GM19193 (cell line): ENCODE measurements around the gene BRICD5.

Experiments
- POLR2A ChIP-seq: IDR thresholded peaks from 4 replicates; pipeline ENCODE4 v1.6.1; 2011; ENCODE audit not compliant: insufficient read depth, insufficient read length; ENCODE audit errors: extremely low read depth

BRICD5 gene

DNA sequence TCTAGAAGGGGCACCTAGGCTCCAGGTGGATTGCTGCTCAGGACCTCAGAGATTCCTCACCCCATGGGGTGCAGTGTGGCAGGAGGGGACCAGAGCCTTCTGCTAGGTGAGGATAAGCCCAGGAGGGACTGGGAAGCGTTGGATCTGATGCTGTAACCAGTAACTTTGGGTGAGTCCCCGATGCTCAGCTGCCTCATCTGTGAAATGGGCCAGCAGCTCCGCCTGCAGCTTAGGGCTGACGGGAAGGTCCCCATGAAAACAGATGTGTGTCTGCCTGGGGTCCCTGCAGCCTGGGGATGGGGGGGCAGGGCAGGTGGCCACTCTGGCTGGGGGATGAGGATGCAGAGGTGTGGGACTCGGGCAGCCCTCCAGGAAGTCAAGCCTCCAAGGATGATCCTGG lies 11.6 kb downstream of the BRICD5 start:
- TF ChIP-seq POLR2A = no peak

DNA sequence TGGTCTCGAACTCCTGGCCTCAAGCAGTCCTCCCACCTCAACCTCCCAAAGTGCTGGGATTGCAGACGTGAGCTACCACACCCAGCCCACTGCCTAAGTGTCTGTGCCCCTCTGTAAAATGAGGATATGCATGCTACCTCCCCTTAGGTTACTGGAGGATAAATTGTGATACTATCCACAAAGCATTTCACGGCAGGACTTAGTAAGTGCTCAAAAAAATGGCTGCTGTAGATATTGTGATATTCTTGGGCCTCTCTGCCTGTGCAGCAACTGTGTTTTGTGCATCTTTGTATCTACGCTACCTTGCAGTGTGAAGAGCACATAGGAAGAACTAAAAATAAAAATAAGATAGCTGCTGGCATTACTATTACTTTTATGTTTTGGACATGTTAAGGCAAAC lies 12.4 kb downstream of the BRICD5 start:
- no peak for TF ChIP-seq POLR2A

DNA sequence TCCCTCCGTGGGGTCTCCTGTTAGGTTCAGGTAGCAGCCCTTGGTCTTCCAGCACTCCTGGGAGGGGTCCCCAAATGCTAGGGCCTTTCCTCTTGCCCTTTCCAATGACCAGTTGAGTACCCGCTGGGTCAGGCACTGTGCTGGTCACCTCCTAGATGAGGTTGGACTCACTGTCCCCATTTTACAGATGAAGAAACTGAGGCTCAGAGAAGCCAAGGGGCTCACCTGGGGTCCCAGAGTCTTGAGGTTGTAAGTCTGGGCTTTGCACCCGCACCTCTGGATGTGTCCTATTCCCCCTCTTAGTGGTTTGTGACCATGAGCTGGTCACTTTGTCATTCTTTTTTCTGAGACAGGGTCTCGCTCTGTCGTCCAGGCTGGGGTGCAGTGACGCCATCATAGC lies 12.9 kb downstream of the BRICD5 start:
- TF ChIP-seq POLR2A = no peak

DNA sequence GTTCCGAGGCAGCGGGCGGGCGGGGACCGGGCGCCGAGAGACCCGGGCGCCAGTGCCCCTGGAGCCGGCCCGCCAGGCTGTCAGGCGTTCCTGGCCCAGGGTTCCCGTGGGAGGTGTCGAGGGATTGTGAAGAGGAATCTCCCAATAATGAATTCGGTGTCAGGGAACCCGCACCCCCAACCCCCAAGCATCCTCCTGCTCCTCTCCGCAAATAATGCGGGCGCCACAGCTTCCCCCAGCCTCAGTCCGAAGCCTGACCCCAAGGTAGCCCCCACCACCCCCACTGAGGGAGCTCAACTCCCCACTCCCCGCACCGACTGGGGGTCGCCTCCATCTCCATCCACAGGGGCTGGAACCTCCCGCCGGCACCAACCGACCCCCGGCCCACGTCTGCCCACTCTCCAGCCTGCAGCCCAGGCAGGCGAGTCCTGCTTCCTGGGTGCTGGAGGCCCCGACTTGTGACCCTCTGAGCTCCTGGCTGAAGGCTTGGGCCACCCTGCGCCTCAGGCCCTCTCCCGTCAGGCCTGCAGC lies 13.6 kb downstream of the BRICD5 start:
- no peak for TF ChIP-seq POLR2A

DNA sequence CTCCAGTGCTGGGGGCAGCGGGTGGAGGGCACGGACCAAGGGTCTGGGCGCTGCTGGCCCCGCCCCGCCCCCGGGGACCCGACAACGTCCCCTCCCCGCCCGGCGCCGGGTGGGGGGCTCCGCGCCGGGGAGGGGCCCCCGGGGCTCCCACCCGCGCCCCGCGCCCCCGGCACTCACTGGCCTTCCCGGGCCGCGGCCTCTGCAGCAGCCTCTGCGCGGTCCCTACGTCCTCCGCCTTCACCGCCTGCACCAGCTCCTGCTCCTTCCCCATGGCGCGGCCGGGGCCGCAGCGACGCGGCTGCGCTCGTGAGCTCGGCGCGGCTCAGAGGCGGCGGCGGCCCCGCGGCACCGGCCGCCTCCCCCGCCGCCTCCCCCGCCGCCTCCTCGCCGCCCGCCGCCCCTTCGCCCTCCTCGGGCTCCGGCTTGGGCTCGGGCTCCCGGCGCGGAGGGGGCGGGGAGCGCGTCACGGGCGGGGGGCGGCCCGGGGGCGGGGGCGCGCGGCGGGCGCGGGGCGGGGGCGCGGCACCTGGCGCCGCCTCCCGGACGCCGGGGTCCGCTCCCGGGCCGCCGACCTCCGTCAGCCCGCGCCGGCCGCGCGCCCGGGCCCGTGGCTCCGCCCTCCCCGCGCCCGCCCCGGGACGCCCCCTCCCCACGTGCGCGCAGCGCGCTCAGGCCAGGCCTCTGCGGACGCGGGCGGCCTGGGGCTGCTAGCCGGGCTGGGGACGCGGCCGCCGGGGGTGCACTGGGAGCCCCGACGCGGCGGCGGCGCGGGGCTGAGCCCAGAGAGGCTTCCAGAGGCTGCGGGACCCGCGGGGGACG lies 14.3 kb downstream of the BRICD5 start, which contains the start of gene CASKIN1:
TSS of gene CASKIN1 (minus strand) at position 444 of the 819 bp plus-strand sequence. CDS start at position 271, 173 bp downstream.
- no peak for TF ChIP-seq POLR2A

DNA sequence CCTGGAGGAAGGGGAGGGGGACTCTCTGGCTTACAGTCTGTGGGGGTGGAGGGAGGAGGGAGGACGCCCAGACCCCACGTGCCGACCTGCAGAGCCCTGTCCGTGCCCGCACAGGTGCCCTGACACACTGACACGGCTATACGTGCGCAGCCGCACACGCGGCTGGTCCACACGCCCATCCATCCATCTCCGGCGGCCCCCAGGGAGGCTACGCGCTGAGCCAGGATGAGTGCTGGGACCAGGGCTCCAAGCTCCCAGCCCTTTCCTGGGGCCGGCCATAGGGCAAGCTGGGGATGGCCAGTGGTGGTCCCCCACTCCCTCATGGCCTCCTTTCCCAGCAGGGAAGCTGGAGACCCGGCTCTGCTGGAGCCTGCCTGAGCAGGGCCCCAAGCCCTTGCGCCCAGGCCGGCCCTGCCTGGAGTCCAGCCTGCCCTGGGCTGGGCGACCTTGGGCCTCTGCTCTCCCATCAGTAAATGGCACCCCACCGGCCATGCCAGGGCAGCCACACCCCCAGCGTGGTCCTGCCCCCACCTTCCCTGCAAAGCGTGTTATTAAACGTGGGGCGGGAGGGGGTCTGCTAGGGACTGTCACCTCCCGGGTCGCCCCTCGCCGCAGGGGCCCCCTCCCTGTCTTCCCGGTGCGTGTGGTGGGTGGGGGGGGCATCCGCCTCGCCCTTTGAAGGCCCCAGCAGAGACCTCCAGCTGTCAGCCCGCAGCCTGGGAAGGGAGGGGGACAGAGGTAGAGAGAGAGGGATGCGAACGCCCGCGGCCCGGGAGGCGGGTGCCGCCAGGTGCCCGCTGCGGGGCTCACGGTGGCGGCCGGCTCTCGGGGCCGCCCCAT lies 15.1 kb downstream of the BRICD5 start:
- no peak for TF ChIP-seq POLR2A

DNA sequence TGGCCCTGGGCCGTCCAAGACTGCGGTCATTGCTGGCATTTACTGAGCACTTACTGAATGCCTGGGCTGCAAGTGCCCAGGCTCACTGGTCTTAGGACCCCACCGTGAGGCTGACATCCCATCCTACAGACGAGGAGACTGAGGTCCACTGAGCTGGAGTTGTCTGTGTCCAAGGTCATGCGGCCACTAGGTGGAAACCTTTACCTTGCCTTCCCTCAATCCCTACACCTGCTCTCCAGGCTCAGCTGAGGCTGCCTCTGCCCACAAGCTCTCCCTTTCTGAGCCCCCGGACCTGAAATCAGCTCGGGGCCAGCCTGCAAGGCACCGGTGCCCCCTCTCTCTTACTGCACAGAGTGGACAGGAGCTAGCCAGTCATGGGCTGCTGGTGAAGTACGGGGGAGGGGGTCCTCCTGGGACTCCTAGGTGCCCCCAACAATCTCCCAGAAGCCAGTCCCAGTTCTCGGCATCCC lies 15.8 kb downstream of the BRICD5 start:
- TF ChIP-seq POLR2A = no peak

DNA sequence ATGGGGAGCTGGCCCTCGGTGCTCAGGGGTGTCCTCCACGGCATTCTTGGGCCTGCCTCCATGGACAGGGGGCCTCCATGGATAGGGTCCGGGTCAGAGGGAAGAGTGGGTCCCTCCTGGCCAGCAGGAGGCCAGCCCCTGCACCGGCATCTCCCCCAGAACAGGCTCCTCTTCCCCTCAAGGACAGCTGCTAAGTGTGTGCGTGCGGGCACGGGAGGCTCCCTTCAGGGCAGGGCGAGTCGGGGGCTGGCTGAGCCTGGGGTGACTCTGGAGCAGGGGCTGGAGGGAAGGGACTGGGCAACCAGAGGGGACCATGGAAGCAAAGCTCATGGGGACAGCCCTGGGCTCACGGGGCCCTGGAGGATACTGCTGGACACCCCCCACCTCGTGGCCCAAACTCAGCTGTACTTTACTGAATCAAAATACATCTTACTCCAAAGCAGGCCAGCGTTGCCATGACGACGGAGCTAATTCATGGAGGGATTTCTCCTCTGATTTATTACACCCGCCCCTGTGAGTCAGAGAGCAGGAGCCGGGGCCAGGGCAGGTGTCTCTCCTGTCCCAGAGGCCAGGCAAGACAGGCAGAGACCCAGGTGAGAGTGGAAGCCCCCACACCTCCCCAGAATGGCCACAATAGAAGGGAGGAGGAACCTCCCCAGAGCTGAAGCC lies 16.4 kb downstream of the BRICD5 start:
- no peak for TF ChIP-seq POLR2A

DNA sequence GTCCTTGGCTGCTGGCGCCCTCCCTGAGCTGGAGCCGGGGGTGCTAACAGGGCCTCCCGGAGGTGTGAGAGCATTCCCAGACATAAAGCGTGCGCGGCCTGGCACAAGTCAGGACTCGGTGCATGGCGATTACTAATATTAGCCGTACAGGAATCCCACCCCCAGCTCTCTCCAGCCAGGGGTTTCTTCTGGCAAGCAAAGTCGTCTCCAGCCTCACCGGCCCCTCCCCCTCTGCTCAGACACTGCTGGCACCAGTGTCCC lies 19.3 kb downstream of the BRICD5 start:
- TF ChIP-seq POLR2A = no peak

DNA sequence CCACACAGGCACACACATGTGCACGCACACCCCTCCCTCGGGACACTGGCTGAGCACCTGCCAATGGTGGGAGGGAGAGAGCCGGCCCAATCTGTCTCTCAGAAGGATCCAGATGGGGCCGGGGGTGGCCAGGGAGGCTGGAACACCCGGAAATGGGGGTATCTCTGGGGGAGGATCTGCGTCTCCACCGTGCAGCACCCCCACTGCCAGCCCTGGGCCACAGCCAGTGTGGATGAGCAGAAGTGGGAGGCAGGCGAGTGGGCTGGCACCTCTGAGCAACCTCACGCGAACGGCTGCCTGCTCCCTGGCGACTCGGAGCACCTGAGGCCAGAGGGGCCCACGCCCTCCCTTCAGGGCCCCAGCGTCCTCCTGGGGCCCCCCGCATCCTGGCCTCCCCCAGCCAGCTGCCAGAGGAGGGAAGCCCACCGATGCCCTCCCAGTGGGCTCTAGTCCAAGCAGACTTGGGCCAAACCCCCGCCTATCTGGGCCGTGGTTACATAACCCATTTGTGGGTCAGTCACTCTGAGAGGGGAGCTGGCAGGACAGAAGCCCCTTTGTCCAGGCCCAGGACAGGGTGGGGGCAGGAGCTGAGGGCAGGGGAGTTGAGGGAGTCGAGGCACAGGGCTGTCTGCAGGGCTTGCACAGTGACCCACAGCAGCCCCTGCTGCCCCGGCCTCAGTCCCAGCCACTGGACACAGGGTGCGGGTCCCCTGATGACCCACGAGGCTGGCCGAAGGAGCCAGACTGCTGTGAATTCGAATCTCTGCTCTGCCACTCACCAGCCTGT lies 19.8 kb downstream of the BRICD5 start:
- no peak for TF ChIP-seq POLR2A

DNA sequence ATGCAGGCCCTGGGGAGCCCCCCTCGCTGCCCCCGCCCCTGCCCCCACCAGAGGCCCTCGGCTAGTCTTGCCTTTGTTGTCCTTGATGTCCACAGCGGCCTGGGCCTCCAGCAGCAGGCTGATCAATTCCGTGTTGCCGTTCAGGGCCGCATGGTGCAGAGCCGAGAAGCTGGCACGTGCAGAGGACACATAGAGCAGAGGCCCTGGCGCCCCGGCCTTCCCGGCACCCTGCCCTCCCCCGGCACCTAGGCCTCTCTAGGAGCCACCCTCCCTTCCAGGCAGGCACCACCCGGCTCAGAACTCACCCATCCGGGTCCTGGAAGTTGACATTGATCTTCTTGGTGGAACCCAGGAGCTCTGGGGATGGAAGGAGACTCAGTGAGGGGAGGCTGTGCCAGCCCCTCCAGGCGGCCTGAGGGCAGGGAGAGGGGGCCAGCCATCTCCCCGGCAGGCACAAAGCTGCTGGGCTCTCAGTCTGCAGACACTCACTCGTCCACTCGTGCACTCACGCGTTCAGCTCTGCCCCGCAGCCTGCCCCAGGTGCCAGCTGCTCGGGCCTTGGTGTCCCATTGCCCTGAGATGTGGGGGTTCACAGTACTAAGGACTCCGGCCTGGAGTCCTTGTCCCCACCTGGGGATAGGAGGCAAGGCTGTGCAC lies 20.5 kb downstream of the BRICD5 start:
- TF ChIP-seq POLR2A = no peak

DNA sequence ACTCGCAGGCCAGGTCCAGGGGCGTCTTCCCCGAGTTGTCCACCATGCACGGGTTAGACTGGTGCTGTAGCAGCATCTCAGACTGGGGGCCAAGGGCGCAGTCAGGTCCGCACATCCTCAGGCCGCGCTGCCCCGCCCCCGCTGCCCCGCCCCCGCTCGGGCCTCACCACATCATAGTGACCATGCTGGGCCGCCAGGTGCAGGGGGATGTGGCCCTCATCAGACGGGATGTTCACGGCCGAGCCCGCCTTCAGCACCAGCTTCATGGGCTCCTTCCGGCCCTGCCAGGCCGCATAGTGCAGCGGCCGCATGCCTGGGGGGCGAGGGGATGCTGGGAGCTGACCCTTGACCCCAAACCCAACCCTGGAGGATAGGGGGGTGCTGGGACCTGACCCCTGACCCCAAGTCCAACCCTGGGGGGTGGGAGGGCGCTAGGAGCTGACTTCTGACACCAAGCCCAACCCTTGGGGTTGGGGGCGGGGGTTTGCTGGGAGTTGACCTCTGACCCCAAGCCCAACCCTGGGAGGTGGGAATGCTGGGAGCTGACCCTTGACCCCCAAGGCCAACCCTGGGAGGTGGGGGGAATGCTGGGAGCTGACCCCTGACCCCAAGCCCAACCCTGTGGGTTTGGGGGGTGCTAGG lies 21.3 kb downstream of the BRICD5 start:
- no peak for TF ChIP-seq POLR2A

DNA sequence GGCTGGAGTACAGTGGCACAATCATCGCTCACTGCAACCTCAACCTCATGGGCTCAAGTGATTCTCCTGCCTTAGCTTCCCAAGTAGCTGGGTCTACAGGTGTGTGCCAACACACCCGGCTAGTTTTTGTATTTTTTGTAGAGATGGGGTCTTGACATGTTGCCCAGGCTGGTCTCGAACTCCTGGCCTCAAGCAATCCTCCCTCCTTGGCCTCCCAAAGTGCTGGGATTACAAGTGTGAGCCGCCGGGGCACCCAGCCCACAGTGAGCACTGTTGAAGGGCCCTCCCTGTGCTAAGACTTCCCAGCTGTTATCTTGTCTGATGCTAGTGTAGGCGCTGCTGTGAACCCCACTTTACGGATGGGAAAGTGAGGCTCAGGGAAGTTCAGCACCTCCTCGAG lies 22.3 kb downstream of the BRICD5 start:
- no peak for TF ChIP-seq POLR2A
